GM23248 (cell line): ENCODE results near the gene CARD6. TPM values are rescaled to one million over a fixed set of nuclear protein-coding genes. Genes with fewer than 3 reads are reported as not detected.

ENCODE experiments used
- DNase-seq: peaks from one replicate; pipeline ENCODE4 v3.0.0-alpha.2; 2015
- H2AFZ ChIP-seq: fragments of 200-600 bp; sonication (generic); 2 replicates; pipeline ENCODE4 v1.6.1; 2016; ENCODE audit warnings: antibody characterized with exemption
- H3F3A ChIP-seq: fragments of 200-600 bp; sonication (generic); 2 replicates; pipeline ENCODE4 v1.6.1; 2016; ENCODE audit warnings: mild to moderate bottlenecking, antibody characterized with exemption, mixed run types; ENCODE audit not compliant: insufficient read depth
- H3K27ac ChIP-seq: fragments of 200-600 bp; sonication (generic); 2 replicates; pipeline ENCODE4 v1.5.1; 2016; ENCODE audit warnings: mild to moderate bottlenecking
- H3K27me3 ChIP-seq: fragments of 200-600 bp; sonication (generic); replicated peaks from 2 replicates; pipeline ENCODE4 v1.6.1; 2016; ENCODE audit warnings: mild to moderate bottlenecking; ENCODE audit not compliant: insufficient read depth
- H3K36me3 ChIP-seq: fragments of 200-600 bp; sonication (generic); 2 replicates; pipeline ENCODE4 v1.6.1; 2016; ENCODE audit warnings: low read depth, mild to moderate bottlenecking
- H3K4me1 ChIP-seq: fragments of 200-600 bp; sonication (generic); 2 replicates; pipeline ENCODE4 v1.6.1; 2016; ENCODE audit warnings: mild to moderate bottlenecking; ENCODE audit not compliant: insufficient read depth
- H3K4me2 ChIP-seq: fragments of 200-600 bp; sonication (generic); one replicate; pipeline ENCODE4 v1.6.1; 2016; ENCODE audit warnings: mild to moderate bottlenecking; ENCODE audit not compliant: unreplicated experiment
- H3K4me3 ChIP-seq: fragments of 200-600 bp; sonication (generic); 2 replicates; pipeline ENCODE4 v1.5.1; 2016; ENCODE audit warnings: mild to moderate bottlenecking
- H3K79me2 ChIP-seq: fragments of 200-600 bp; sonication (generic); 2 replicates; pipeline ENCODE4 v1.6.1; 2016; ENCODE audit warnings: mild to moderate bottlenecking; ENCODE audit not compliant: insufficient read depth
- H3K9ac ChIP-seq: fragments of 200-600 bp; sonication (generic); 2 replicates; pipeline ENCODE4 v1.6.1; 2016; ENCODE audit warnings: mild to moderate bottlenecking
- H3K9me2 ChIP-seq: fragments of 200-600 bp; sonication (generic); 2 replicates; pipeline ENCODE4 v1.6.1; 2016; ENCODE audit warnings: mixed run types, mild to moderate bottlenecking, moderate library complexity; ENCODE audit not compliant: insufficient read depth
- H3K9me3 ChIP-seq: fragments of 200-600 bp; sonication (generic); one replicate; pipeline ENCODE4 v1.6.1; 2017; ENCODE audit warnings: low read depth
- H4K20me1 ChIP-seq: fragments of 200-600 bp; sonication (generic); 2 replicates; pipeline ENCODE4 v1.6.0; 2016; ENCODE audit not compliant: insufficient read depth
- EZH2 ChIP-seq: fragments of 200-600 bp; sonication (generic); IDR thresholded peaks from 2 replicates; pipeline ENCODE4 v1.6.1; 2018; ENCODE audit warnings: antibody characterized with exemption, mild to moderate bottlenecking; ENCODE audit not compliant: insufficient read depth, poor library complexity, severe bottlenecking
- EZH2phosphoT487 ChIP-seq: fragments of 200-600 bp; sonication (generic); IDR thresholded peaks from 2 replicates; pipeline ENCODE4 v1.6.1; 2018; ENCODE audit warnings: antibody characterized with exemption, moderate library complexity, mild to moderate bottlenecking, low read depth; ENCODE audit not compliant: insufficient read depth
- WGBS, 2 experiments: methylation state at CpG; one replicate each; pipeline ENCODE4 v1.1.6; 2015 to 2017; ENCODE audit warnings: low lambda C conversion rate in 2 of 2, low coverage in 1 of 2; ENCODE audit errors: missing lambda C conversion rate in 2 of 2; 5-methylcytosine and 5-hydroxymethylcytosine counted together
- in situ Hi-C: fragments of 300-500 bp; cut with MboI; formaldehyde crosslinking; loops from 2 replicates; pipeline ENCODE4 v1.15.0; 2020
- polyA plus RNA-seq: library from polyadenylated mRNA; unstranded; fragments of >200 nt; fragmentation: Nextera tagmentation; extraction: Ambion mirVana; gene quantifications from 2 replicates; pipeline ENCODE4 v1.2.1, GENCODE V29; 2016
- small RNA-seq: library from RNA; depleted of rRNA; stranded (forward); fragments of <200 nt; gene quantifications from one replicate; pipeline ENCODE3, GENCODE V24; 2014; ENCODE audit warnings: low read depth, low replicate concordance
- total RNA-seq: library from RNA; depleted of rRNA; stranded (reverse); fragments of >200 nt; shearing (Covaris generic); gene quantifications from 2 replicates; pipeline ENCODE4 v1.2.3, GENCODE V29; 2014; rRNA removed

CARD6 gene
- total and polyA plus RNA-seq, 2 experiments from 2014 or later = 3.9 to 7.5 TPM

- 41 to 44% methylated on average over 7 of the region's 7 CpGs for WGBS, 2 experiments
- peak; percentile 75 for DNase-seq
- H3F3A ChIP-seq = no peaks in the 10 kb centered on the region
- TF ChIP-seq EZH2phosphoT487 (no peak), EZH2 (no peak)
- H3K4me1 ChIP-seq = no peaks in the 10 kb centered on the region
- in situ Hi-C loops = no loop called here
- no peaks in the 10 kb centered on the region for H3K9me2 ChIP-seq
- H4K20me1 ChIP-seq = no peaks in the 10 kb centered on the region
- H3K4me2 ChIP-seq = no peak overlapping the region
- H3K9me3 ChIP-seq = no peaks in the 10 kb centered on the region
- H3K9ac ChIP-seq = no peak overlapping the region
- H3K36me3 ChIP-seq = no peaks in the 10 kb centered on the region
- no peaks in the 10 kb centered on the region for H3K27me3 ChIP-seq
- no peak overlapping the region for H3K4me3 ChIP-seq
- no peaks in the 10 kb centered on the region for H3K79me2 ChIP-seq
- H3K27ac ChIP-seq = no peak overlapping the region
- H2AFZ ChIP-seq = no peak overlapping the region
These were observed 63.2 kb downstream of the CARD6 start for GRCh38 chr5:40904205-40904993.

GRCh38 chr5:40904994-40905306, 63.8 kb downstream of the CARD6 start:
- H2AFZ ChIP-seq = no peak overlapping the region
- no peak for DNase-seq
- 46 to 50% methylated on average over 2 of the region's 2 CpGs for WGBS, 2 experiments
- H3K9me3 ChIP-seq = no peaks in the 10 kb centered on the region
- in situ Hi-C loops = no loop called here
- no peaks in the 10 kb centered on the region for H3K9me2 ChIP-seq
- no peaks in the 10 kb centered on the region for H4K20me1 ChIP-seq
- no peaks in the 10 kb centered on the region for H3K27me3 ChIP-seq
- TF ChIP-seq EZH2 = no peak
- no peak for TF ChIP-seq EZH2phosphoT487
- H3F3A ChIP-seq = no peaks in the 10 kb centered on the region
- H3K4me1 ChIP-seq = no peaks in the 10 kb centered on the region
- H3K4me2 ChIP-seq = no peak overlapping the region
- H3K36me3 ChIP-seq = no peaks in the 10 kb centered on the region
- no peak overlapping the region for H3K9ac ChIP-seq
- H3K27ac ChIP-seq = no peak overlapping the region
- no peaks in the 10 kb centered on the region for H3K79me2 ChIP-seq
- H3K4me3 ChIP-seq = no peak overlapping the region

GRCh38 chr5:40906351-40906751, 65.2 kb downstream of the CARD6 start:
- no peaks in the 10 kb centered on the region for H3K9me2 ChIP-seq
- TF ChIP-seq EZH2 (no peak), EZH2phosphoT487 (no peak)
- no peaks in the 10 kb centered on the region for H4K20me1 ChIP-seq
- no peak overlapping the region for H3K9ac ChIP-seq
- no peak for DNase-seq
- no peaks in the 10 kb centered on the region for H3K27me3 ChIP-seq
- H3K27ac ChIP-seq = no peak overlapping the region
- H2AFZ ChIP-seq = no peak overlapping the region
- WGBS, 2 experiments = 54 to 60% methylated on average over 1 of the region's 1 CpG
- H3K79me2 ChIP-seq = no peaks in the 10 kb centered on the region
- no peaks in the 10 kb centered on the region for H3K9me3 ChIP-seq
- H3K4me2 ChIP-seq = no peak overlapping the region
- H3K36me3 ChIP-seq = no peaks in the 10 kb centered on the region
- no peaks in the 10 kb centered on the region for H3F3A ChIP-seq
- in situ Hi-C loops = no loop called here
- H3K4me3 ChIP-seq = no peak overlapping the region
- no peaks in the 10 kb centered on the region for H3K4me1 ChIP-seq

- no peaks in the 10 kb centered on the region for H3K79me2 ChIP-seq
- H3K9ac ChIP-seq = no peak within 1 kb of the TSS
- no peak for TF ChIP-seq EZH2phosphoT487
- no peak for TF ChIP-seq EZH2
- DNase-seq = no peak
- WGBS, 2 experiments = 3 to 4% methylated on average over 3 of the region's 3 CpGs
- H3K36me3 ChIP-seq = no peaks in the 10 kb centered on the region
- H3K27me3 ChIP-seq = no peaks in the 10 kb centered on the region
- H3K9me3 ChIP-seq = no peaks in the 10 kb centered on the region
- H3K4me2 ChIP-seq = no peak within 1 kb of the TSS
- H3K4me3 ChIP-seq = no peak within 1 kb of the TSS
- no peaks in the 10 kb centered on the region for H4K20me1 ChIP-seq
- H3K27ac ChIP-seq = no peak within 1 kb of the TSS
- no peaks in the 10 kb centered on the region for H3F3A ChIP-seq
- in situ Hi-C loops = no loop called here
- no peaks in the 10 kb centered on the region for H3K9me2 ChIP-seq
- H2AFZ ChIP-seq = no peak within 1 kb of the TSS
- no peaks in the 10 kb centered on the region for H3K4me1 ChIP-seq
These were observed 68.1 kb downstream of the CARD6 start, which contains the start of gene C7 for GRCh38 chr5:40909264-40909663. C7 (plus strand) TSS chr5:40909497; CDS start chr5:40909611, 114 bp downstream.

- no peak for DNase-seq
- Histone ChIP-seq H3K9ac (no peak overlapping the region), H3K27me3 (no peaks in the 10 kb centered on the region), H3F3A (no peaks in the 10 kb centered on the region), H3K9me3 (no peaks in the 10 kb centered on the region), H4K20me1 (no peaks in the 10 kb centered on the region), H3K36me3 (no peaks in the 10 kb centered on the region), H3K4me1 (no peaks in the 10 kb centered on the region), H3K79me2 (no peaks in the 10 kb centered on the region), H3K4me2 (no peak overlapping the region), H3K27ac (no peak overlapping the region), H3K9me2 (no peaks in the 10 kb centered on the region), H3K4me3 (no peak overlapping the region), H2AFZ (no peak overlapping the region)
- no peak for TF ChIP-seq EZH2phosphoT487
- TF ChIP-seq EZH2 = no peak
- whole genome bisulfite sequencing, 2 experiments = 82 to 83% methylated on average over 2 of the region's 2 CpGs
- in situ Hi-C loops = no loop called here
These were observed 68.6 kb downstream of the CARD6 start for GRCh38 chr5:40909723-40910122.

Small RNA genes within 50 kb of the gene (small RNA-seq; reads per million reads assigned to genes)
- gene SNORD72 = 85.9 reads per million, percentile 94 among the genes with 10 or more reads in this experiment

Other genes with a start within 250 kb of the CARD6 start
- 0.13 TPM in 1 of 2 replicates, not detected in the other for gene PTGER4, start 161.5 kb upstream of the CARD6 start, total RNA-seq
- 0.41 and 0.46 TPM in 2 replicates for gene PTGER4, start 161.5 kb upstream of the CARD6 start, polyA plus RNA-seq
- 6.8 and 8.0 TPM in 2 replicates for gene TTC33, start 85.4 kb upstream of the CARD6 start, total RNA-seq
- gene TTC33, start 85.4 kb upstream of the CARD6 start, polyA plus RNA-seq = 9.0 and 9.3 TPM in 2 replicates
- gene PRKAA1, start 43.0 kb upstream of the CARD6 start, total RNA-seq = 74.2 and 77.4 TPM in 2 replicates
- gene PRKAA1, start 43.0 kb upstream of the CARD6 start, polyA plus RNA-seq = 33.8 and 35.5 TPM in 2 replicates
- gene RPL37, start 6.1 kb upstream of the CARD6 start, total RNA-seq = 33.8 and 46.0 TPM in 2 replicates
- gene RPL37, start 6.1 kb upstream of the CARD6 start, polyA plus RNA-seq = 717 and 731 TPM in 2 replicates
- gene C7, start 68.1 kb downstream of the CARD6 start, total RNA-seq = not detected in 2 replicates
- gene C7, start 68.1 kb downstream of the CARD6 start, polyA plus RNA-seq = not detected in 2 replicates
- gene MROH2B, start 230.0 kb downstream of the CARD6 start, total RNA-seq = not detected in 2 replicates
- not detected in 2 replicates for gene MROH2B, start 230.0 kb downstream of the CARD6 start, polyA plus RNA-seq